GM21717 (cell line): ENCODE measurements around the gene WNT7A.

Experiments
- ATAC-seq: cut with Tn5 transposase; IDR thresholded peaks from one replicate; pipeline ENCODE4 v1.9.1; 2021; ENCODE audit warnings: mild to moderate bottlenecking, moderate library complexity; ENCODE audit not compliant: unreplicated experiment

WNT7A gene

GRCh38 chr3:13885704-13886010 lies 5.8 kb upstream of the WNT7A start:
- no peak for ATAC-seq

GRCh38 chr3:13884851-13885703 lies 5.2 kb upstream of the WNT7A start:
- no peak for ATAC-seq

GRCh38 chr3:13883681-13884080 lies 3.8 kb upstream of the WNT7A start:
- ATAC-seq: no peak

GRCh38 chr3:13882876-13883275 lies 3.0 kb upstream of the WNT7A start:
- no peak for ATAC-seq

DNA sequence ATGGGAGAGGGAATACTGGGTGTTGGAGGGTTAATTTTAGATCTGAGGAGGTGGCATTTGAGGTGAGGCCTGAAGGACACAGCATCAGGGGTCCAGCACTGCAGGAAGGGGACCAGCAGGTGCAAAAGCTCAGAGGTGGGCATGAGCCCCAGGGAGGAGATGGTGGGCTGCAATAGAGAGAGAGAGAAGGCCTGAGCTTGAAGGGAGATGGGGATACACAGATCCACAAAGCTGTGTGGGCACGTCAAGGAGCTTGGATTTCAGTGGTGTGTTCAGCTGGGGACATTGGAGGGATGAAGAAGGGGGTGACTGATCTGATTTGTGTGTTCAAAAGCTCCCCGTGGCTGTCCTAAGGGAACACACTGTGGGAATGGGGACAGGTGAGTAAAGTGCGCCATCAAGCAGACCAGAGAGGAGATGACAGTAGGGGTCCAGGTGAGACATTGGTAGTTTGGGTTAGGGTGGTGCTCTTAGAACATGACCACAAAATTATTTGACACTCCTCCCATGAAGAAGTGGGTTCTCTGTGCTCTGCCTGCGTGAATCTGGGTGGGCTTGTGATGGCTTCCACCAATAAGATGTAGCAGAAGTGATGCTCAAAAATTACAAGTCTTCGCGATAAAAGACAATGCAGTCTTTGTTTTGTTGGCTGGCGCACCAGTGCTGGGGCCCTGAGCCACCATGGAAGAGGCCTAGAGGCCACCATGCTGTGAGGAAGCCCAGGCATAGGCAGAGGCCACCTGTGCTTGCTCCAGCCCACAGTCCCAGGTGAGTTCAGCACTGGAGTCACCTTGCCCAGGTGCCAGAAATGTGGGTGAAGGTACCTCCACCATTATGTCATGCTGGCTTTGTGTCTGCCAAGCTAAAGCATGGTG lies 1.9 kb upstream of the WNT7A start:
- ATAC-seq: no peak

DNA sequence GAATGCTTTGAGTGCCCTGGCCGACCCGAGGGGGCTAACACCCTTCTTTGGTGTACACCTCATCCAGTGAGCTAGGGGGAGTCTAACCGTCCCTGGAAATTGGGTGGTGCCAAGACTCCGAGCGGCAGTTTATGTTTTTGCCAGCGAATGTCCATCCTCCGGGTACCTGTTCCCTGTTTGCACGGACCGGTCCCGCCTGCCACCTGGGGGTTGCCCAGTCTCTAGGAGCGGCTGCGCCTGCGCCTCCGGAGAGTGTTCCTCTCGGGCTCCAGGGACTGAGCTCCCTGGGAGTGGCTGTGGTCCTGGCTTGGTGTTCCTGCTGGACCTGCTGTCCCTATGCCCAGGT lies 913 bp upstream of the WNT7A start:
- no peak for ATAC-seq

- no peak for ATAC-seq
Observed at GRCh38 chr3:13879102-13879945, 547 bp downstream of the WNT7A start.

GRCh38 chr3:13878281-13879101 lies 1.4 kb downstream of the WNT7A start:
- no peak for ATAC-seq

DNA sequence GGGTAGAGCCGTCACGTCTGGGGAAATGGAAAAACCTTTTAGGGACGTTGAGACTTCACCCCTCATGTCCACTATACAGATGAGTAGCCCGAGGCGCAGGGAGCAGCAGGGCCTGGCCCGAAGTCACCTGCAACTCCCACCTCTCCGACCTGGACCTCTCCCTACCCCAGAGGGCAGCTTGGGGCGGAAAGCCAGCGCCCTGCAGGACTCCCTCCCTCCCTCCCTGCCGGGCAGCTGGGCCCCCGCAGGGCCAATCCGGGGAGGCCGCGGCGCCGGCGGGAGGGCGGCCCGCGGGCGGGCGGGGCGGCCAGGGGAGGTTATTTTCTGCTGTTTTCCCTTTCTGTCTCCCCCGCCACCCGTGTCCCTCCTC lies 2.0 kb downstream of the WNT7A start:
- no peak for ATAC-seq

- ATAC-seq: no peak
Observed at GRCh38 chr3:13876451-13877100, 3.3 kb downstream of the WNT7A start.

DNA sequence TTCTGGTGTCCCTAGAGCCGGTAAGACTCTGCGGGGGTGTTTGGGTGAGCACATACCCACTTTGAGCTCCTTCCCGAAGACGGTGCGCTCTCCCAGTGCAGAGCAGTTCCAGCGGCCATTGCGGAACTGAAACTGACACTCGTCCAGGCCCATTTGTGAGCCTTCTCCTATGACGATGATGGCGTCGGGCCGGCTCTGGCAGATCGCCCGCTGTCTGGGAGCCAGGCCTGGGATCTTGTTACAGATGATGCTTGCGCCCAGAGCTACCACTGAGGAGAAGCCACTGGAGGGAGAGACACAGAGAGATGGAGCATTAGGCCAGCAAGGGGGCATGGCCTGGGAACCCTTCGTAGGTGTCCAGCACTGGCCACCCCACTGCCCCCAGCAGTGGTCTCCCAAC lies 5.0 kb downstream of the WNT7A start:
- ATAC-seq: no peak

GRCh38 chr3:13873818-13874217 lies 6.1 kb downstream of the WNT7A start:
- ATAC-seq: no peak

DNA sequence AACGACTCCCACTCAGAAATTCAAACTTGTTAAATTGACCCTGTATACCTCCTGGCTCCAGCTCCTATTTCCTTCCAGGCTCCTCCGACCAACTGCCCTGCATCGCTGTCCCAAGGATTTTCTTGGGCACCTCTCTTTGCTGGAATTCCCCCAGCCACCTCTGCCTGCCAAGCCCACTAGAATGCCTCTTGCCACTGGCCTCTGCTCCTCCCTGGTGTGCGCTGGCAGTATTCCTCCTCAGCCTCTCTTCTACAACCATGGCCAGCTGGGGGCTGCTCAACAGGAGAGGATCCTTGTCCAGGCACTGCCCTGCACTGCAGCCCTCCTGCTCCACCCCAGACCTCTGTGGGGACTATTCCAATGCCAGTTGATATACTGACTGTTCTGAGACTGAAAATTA lies 7.4 kb downstream of the WNT7A start:
- ATAC-seq: no peak

GRCh38 chr3:13871791-13872190 lies 8.1 kb downstream of the WNT7A start:
- no peak for ATAC-seq

DNA sequence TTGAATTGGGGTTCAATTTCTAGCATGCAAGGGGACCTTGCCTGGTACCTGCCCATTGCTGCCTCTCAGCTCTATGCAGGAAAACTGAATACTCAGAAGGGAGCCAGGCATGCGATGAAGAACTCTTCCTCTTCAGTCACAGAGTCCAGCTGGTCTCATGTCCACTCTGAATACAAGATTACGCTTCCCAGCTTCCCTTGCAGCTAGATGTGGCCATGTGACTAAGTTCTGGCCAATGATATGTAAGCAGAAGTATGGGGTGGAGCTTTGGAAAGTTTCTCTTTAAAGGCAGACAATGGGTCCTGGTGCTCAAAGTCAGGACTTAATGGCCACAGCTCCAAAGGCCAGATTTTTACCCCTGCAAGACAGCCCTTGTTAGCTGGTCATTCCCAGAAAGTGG lies 9.0 kb downstream of the WNT7A start:
- ATAC-seq: no peak

DNA sequence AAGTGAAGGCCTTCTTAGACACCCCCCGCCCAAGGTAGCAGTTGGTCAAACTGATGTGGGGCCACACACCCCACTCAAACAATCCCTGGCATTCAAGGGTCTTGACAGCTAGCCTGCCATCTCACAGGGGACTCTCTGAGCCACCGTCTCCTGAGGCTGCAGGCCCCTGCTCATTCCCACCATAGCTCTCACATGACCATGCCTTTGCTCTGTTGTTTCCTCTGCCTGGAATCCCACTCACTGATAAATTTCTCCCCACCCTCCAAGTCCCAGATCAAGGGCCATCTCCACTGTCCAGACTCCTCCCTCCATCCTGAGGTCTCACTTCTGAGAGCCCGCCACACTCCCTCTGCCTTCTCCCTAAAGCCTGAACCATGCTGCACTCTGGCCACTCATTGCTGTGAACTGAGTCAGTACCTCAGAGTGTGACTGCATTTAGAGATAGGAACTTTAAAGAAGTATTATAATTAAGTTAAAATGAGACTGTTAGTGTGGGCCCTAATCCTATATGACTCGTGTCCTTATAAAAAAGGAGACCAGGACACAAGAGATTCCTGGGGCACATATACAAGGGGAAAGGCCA lies 10.0 kb downstream of the WNT7A start:
- no peak for ATAC-seq

DNA sequence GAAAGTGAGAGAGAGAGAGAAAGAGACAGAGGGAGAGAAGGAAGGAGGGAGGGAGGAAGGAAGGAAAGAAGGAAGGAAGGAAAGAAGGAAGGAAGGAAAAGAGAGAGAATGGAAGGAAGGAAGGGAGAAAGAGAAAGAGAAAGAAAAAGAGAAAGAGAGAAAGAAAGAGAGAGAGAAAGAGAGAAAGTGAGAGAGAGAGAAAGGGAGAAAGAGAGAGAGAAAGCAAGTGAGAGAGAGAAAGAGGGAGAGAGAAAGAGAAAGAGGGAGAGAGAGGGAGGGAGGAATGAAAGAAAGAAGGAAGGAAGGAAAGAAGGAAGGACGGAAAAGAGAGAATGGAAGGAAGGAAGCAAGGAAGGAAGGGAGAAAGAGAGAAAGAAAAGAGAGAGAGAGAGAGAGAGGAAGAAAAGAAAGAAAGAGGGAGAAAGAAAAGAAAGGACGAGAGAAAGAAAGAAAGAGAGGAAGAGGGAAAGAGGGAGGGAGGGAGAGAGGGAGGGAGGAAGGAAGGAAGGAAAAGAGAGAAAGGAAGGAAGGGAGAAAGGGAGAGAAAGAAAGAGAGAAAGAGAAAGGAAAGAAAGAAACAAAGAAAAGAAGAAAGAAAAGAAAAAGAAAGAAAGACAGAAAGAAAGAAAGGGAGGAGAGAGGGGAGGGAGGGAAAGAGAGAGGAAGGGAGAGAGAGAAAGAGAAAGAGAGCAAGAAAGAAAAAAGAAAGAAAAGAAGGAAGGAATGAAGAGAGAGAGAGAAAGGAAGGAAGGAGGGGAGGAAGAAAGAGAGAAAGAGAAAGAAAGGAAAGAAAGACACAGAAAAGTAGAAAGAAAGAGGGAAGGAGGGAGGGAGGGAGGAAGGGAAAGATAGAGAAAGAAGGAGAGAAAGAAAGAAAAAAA lies 10.8 kb downstream of the WNT7A start:
- no peak for ATAC-seq

GRCh38 chr3:13867732-13868131 lies 12.1 kb downstream of the WNT7A start:
- ATAC-seq: no peak
